GM23248 (cell line): ENCODE measurements around the gene HUS1.

ENCODE experiments used
- EZH2 ChIP-seq: fragments of 200-600 bp; sonication (generic); IDR thresholded peaks from 2 replicates; pipeline ENCODE4 v1.6.1; 2018; ENCODE audit warnings: antibody characterized with exemption, mild to moderate bottlenecking; ENCODE audit not compliant: insufficient read depth, poor library complexity, severe bottlenecking
- EZH2phosphoT487 ChIP-seq: fragments of 200-600 bp; sonication (generic); IDR thresholded peaks from 2 replicates; pipeline ENCODE4 v1.6.1; 2018; ENCODE audit warnings: antibody characterized with exemption, moderate library complexity, mild to moderate bottlenecking, low read depth; ENCODE audit not compliant: insufficient read depth

GRCh38 chr7:47941136-47941844 lies 38.1 kb downstream of the HUS1 start:
- TF ChIP-seq EZH2 (no peak), EZH2phosphoT487 (no peak)
